CD8-positive, alpha-beta memory T cell (primary cell): ENCODE data around the gene DNER. TPM values are rescaled to one million over a fixed set of nuclear protein-coding genes. Genes with fewer than 3 reads are reported as not detected.
A peak's percentile ranks its signal among the peaks of the same experiment; 100 is the strongest.
"Not testable (repeated sequence)": the region's sequence is repeated elsewhere in the genome, so short reads cannot be mapped to it uniquely, and the experiment has no call there.

Source experiments
- CTCF ChIA-PET: fragments of 350-600 bp; sonication (Branson Sonifier 250); formaldehyde crosslinking; loops from one replicate; lab custom pipeline; 2021; ENCODE audit warnings: antibody characterized with exemption; lab: Charles Lee
- POLR2A ChIA-PET: fragments of 350-600 bp; sonication (Branson Sonifier 250); formaldehyde crosslinking; loops from one replicate; lab custom pipeline; 2021; ENCODE audit warnings: antibody characterized with exemption; lab: Charles Lee
- DNase-seq, 5 donors: peaks; one replicate each; pipeline versions ENCODE4 v3.0.0 to v3.0.0-alpha.2; 2020 to 2022; ENCODE audit warnings: mixed read lengths in 1 of 5
- H3K27ac ChIP-seq: one replicate; pipeline ENCODE4 v1.7.0; 2013; ENCODE audit warnings: low read depth, mild to moderate bottlenecking, low read length, moderate library complexity
- H3K27me3 ChIP-seq: 2 replicates; pipeline ENCODE4 v1.7.0; 2013; ENCODE audit warnings: low read length, mild to moderate bottlenecking; ENCODE audit not compliant: insufficient read depth, poor library complexity, severe bottlenecking
- H3K36me3 ChIP-seq: 2 replicates; pipeline ENCODE4 v1.7.0; 2013; ENCODE audit warnings: mild to moderate bottlenecking, low read length, moderate library complexity; ENCODE audit not compliant: insufficient read depth
- H3K4me1 ChIP-seq: 2 replicates; pipeline ENCODE4 v1.7.0; 2013; ENCODE audit warnings: mild to moderate bottlenecking, low read length, moderate library complexity; ENCODE audit not compliant: insufficient read depth
- H3K4me3 ChIP-seq: 2 replicates; pipeline ENCODE4 v1.7.0; 2013; ENCODE audit warnings: mild to moderate bottlenecking, low read length
- H3K9me3 ChIP-seq: 2 replicates; pipeline ENCODE4 v1.7.0; 2013; ENCODE audit warnings: mild to moderate bottlenecking, low read length
- H3K27ac Mint-ChIP-seq, 8 donors: one replicate each; pipeline ENCODE4 v1.8.0; 2020 to 2021; ENCODE audit warnings: mixed read lengths in 8 of 8, mild to moderate bottlenecking in 6 of 8, inconsistent platforms in 3 of 8, moderate library complexity in 3 of 8
- H3K27me3 Mint-ChIP-seq, 2 donors: one replicate each; pipeline ENCODE4 v1.8.0; 2020 to 2021; ENCODE audit warnings: mixed read lengths in 2 of 2, mild to moderate bottlenecking in 1 of 2, moderate library complexity in 1 of 2
- H3K36me3 Mint-ChIP-seq, 3 donors: one replicate each; pipeline ENCODE4 v1.8.0; 2020 to 2021; ENCODE audit warnings: mixed read lengths in 3 of 3, inconsistent platforms in 1 of 3, mild to moderate bottlenecking in 1 of 3
- H3K4me1 Mint-ChIP-seq, 3 donors: one replicate each; pipeline ENCODE4 v1.8.0; 2020 to 2021; ENCODE audit warnings: mixed read lengths in 3 of 3, inconsistent platforms in 1 of 3, mild to moderate bottlenecking in 1 of 3
- H3K4me3 Mint-ChIP-seq, 7 donors: one replicate each; pipeline ENCODE4 v1.8.0; 2020 to 2021; ENCODE audit warnings: mixed read lengths in 7 of 7, mild to moderate bottlenecking in 6 of 7, moderate library complexity in 4 of 7, inconsistent platforms in 2 of 7
- H3K9me3 Mint-ChIP-seq, 5 donors: one replicate each; pipeline ENCODE4 v1.8.0; 2020 to 2022; ENCODE audit warnings: mixed read lengths in 5 of 5, mild to moderate bottlenecking in 3 of 5, moderate library complexity in 2 of 5, inconsistent platforms in 1 of 5
- polyA plus RNA-seq: library from polyadenylated mRNA; unstranded; fragments of 300-500 nt; fragmentation: Illumina TruSeq; gene quantifications from one replicate; pipeline ENCODE4 v1.2.3, GENCODE V29; 2021
- total RNA-seq, 2 experiments: library from RNA; stranded (reverse); gene quantifications; one replicate each; pipeline ENCODE4 v1.2.3, GENCODE V29; 2021

The DNER gene
- total RNA-seq (not detected), polyA plus RNA-seq (not detected)

- H3K27ac Mint-ChIP-seq = peak within 1 kb of the TSS in 1 of 8 donors; percentile 16
- peak within 1 kb of the TSS; percentile 17 to 87 (median 67) for H3K4me3 Mint-ChIP-seq
- Histone ChIP-seq H3K27ac (no peak within 1 kb of the TSS), H3K36me3 (no peaks in the 10 kb centered on the region), H3K9me3 (no peaks in the 10 kb centered on the region), H3K4me3 (no peak within 1 kb of the TSS), H3K4me1 (peaks cover 8% of the 10 kb centered on the region), H3K27me3 (peaks cover 30% of the 10 kb centered on the region)
- ChIA-PET CTCF (no interaction called here), POLR2A (no interaction called here)
- peaks cover 65 to 79% of the 10 kb centered on the region in 2 donors for H3K27me3 Mint-ChIP-seq
- DNase-seq = peak in 3 of 5 donors; percentile 14 to 26 (median 20)
- peaks cover 13 to 23% (median 15%) of the 10 kb centered on the region in 3 donors for H3K4me1 Mint-ChIP-seq
- peaks cover 0 to 8% (median 4%) of the 10 kb centered on the region in 5 donors for H3K9me3 Mint-ChIP-seq
- peaks cover 0 to 3% (median 0%) of the 10 kb centered on the region in 3 donors for H3K36me3 Mint-ChIP-seq
Observed at GRCh38 chr2:229714080-229714735, at the start of gene DNER. DNER (minus strand) TSS chr2:229714555; CDS start chr2:229714423, 132 bp downstream.

GRCh38 chr2:229761663-229762062, 47.3 kb upstream of the DNER start:
- Histone ChIP-seq H3K27me3 (no peaks in the 10 kb centered on the region), H3K4me1 (no peaks in the 10 kb centered on the region), H3K36me3 (peaks cover 9% of the 10 kb centered on the region), H3K4me3 (no peak overlapping the region), H3K9me3 (no peaks in the 10 kb centered on the region), H3K27ac (no peak overlapping the region)
- Mint-ChIP-seq H3K36me3 (peaks cover 6 to 33% (median 9%) of the 10 kb centered on the region in 3 donors), H3K27ac (peak overlapping the region in 1 of 8 donors; percentile 53), H3K9me3 (no peaks in the 10 kb centered on the region), H3K4me1 (no peaks in the 10 kb centered on the region), H3K27me3 (no peaks in the 10 kb centered on the region), H3K4me3 (no peak overlapping the region)
- ChIA-PET CTCF (no interaction called here), POLR2A (no interaction called here)
- no peak for DNase-seq

GRCh38 chr2:229757462-229757861, 43.1 kb upstream of the DNER start:
- CTCF ChIA-PET, H3K27ac ChIP-seq, H3K4me1 Mint-ChIP-seq: not testable (repeated sequence)

GRCh38 chr2:229752970-229753729, 38.8 kb upstream of the DNER start:
- Mint-ChIP-seq H3K4me1 (no peaks in the 10 kb centered on the region), H3K36me3 (peaks cover 0 to 10% (median 2%) of the 10 kb centered on the region in 3 donors), H3K27me3 (no peaks in the 10 kb centered on the region), H3K9me3 (no peaks in the 10 kb centered on the region), H3K27ac (no peak overlapping the region), H3K4me3 (no peak overlapping the region)
- CTCF ChIA-PET = no interaction called here
- Histone ChIP-seq H3K36me3 (no peaks in the 10 kb centered on the region), H3K9me3 (no peaks in the 10 kb centered on the region), H3K4me1 (no peaks in the 10 kb centered on the region), H3K4me3 (no peak overlapping the region), H3K27me3 (no peaks in the 10 kb centered on the region), H3K27ac (no peak overlapping the region)
- POLR2A ChIA-PET = no interaction called here
- no peak for DNase-seq

More at GRCh38 chr2:229757462-229757861, 43.1 kb upstream of the DNER start:
- H3K4me1 ChIP-seq, H3K4me3 Mint-ChIP-seq, H3K4me3 ChIP-seq, H3K36me3 ChIP-seq, H3K36me3 Mint-ChIP-seq, H3K27me3 ChIP-seq, H3K9me3 Mint-ChIP-seq, H3K27ac Mint-ChIP-seq, H3K9me3 ChIP-seq, DNase-seq, POLR2A ChIA-PET, H3K27me3 Mint-ChIP-seq: not testable (repeated sequence)

GRCh38 chr2:229749779-229750178, 35.4 kb upstream of the DNER start:
- POLR2A ChIA-PET = interaction anchor here (0.6 kb wide), 1 partner anchor 15 kb away, joined by 3 read pairs; no protein-coding TSS in a partner anchor
- CTCF ChIA-PET = no interaction called here

GRCh38 chr2:229748950-229749349, 34.6 kb upstream of the DNER start:
- no peaks in the 10 kb centered on the region for H3K4me1 ChIP-seq
- H3K36me3 ChIP-seq = no peaks in the 10 kb centered on the region
- Mint-ChIP-seq H3K9me3 (peaks cover 0 to 4% (median 0%) of the 10 kb centered on the region in 5 donors), H3K4me1 (no peaks in the 10 kb centered on the region), H3K36me3 (peaks cover 0 to 3% (median 2%) of the 10 kb centered on the region in 3 donors), H3K27ac (no peak overlapping the region), H3K4me3 (no peak overlapping the region), H3K27me3 (peaks cover 0 to 13% of the 10 kb centered on the region in 2 donors)
- CTCF ChIA-PET = no interaction called here
- POLR2A ChIA-PET = no interaction called here
- no peak for DNase-seq
- no peaks in the 10 kb centered on the region for H3K9me3 ChIP-seq
- H3K27ac ChIP-seq = no peak overlapping the region
- H3K4me3 ChIP-seq = no peak overlapping the region
- H3K27me3 ChIP-seq = no peaks in the 10 kb centered on the region

More at GRCh38 chr2:229749779-229750178, 35.4 kb upstream of the DNER start:
- H3K27me3 ChIP-seq = no peaks in the 10 kb centered on the region
- Mint-ChIP-seq H3K36me3 (peaks cover 0 to 4% (median 2%) of the 10 kb centered on the region in 3 donors), H3K27ac (no peak overlapping the region), H3K4me1 (no peaks in the 10 kb centered on the region), H3K27me3 (peaks cover 0 to 9% of the 10 kb centered on the region in 2 donors), H3K9me3 (peaks cover 0 to 4% (median 0%) of the 10 kb centered on the region in 5 donors), H3K4me3 (no peak overlapping the region)
- no peaks in the 10 kb centered on the region for H3K4me1 ChIP-seq
- no peaks in the 10 kb centered on the region for H3K36me3 ChIP-seq
- H3K27ac ChIP-seq = no peak overlapping the region
- no peaks in the 10 kb centered on the region for H3K9me3 ChIP-seq
- no peak overlapping the region for H3K4me3 ChIP-seq
- DNase-seq = no peak

- H3K27ac Mint-ChIP-seq, H3K4me3 Mint-ChIP-seq, H3K27ac ChIP-seq, H3K4me3 ChIP-seq, H3K4me1 ChIP-seq, H3K4me1 Mint-ChIP-seq, DNase-seq, H3K27me3 ChIP-seq, POLR2A ChIA-PET, CTCF ChIA-PET, H3K36me3 ChIP-seq, H3K9me3 ChIP-seq: not testable (repeated sequence)
- H3K9me3 Mint-ChIP-seq = peaks cover 10 to 23% (median 18%) of the 10 kb centered on the region in 5 donors
- H3K27me3 Mint-ChIP-seq = peaks cover 0 to 13% of the 10 kb centered on the region in 2 donors
- peaks cover 0 to 16% (median 2%) of the 10 kb centered on the region in 3 donors for H3K36me3 Mint-ChIP-seq
Observed at GRCh38 chr2:229742691-229743090, 28.3 kb upstream of the DNER start.

GRCh38 chr2:229740279-229740678, 25.9 kb upstream of the DNER start:
- H3K4me1 Mint-ChIP-seq = no peaks in the 10 kb centered on the region
- ChIA-PET CTCF (no interaction called here), POLR2A (no interaction called here)
- Histone ChIP-seq H3K27ac (no peak overlapping the region), H3K27me3 (no peaks in the 10 kb centered on the region), H3K36me3 (no peaks in the 10 kb centered on the region), H3K4me3 (no peak overlapping the region), H3K4me1 (no peaks in the 10 kb centered on the region), H3K9me3 (peaks cover 5% of the 10 kb centered on the region)
- DNase-seq = no peak
- H3K27me3 Mint-ChIP-seq = peaks cover 0 to 7% of the 10 kb centered on the region in 2 donors
- H3K9me3 Mint-ChIP-seq = peaks cover 21 to 33% (median 25%) of the 10 kb centered on the region in 5 donors
- H3K27ac Mint-ChIP-seq = no peak overlapping the region
- H3K4me3 Mint-ChIP-seq = no peak overlapping the region
- peaks cover 0 to 21% (median 4%) of the 10 kb centered on the region in 3 donors for H3K36me3 Mint-ChIP-seq
